Measurements from ENCODE around the gene KCTD3. TPM values are rescaled to one million over a fixed set of nuclear protein-coding genes. Genes with fewer than 3 reads are reported as not detected.
A peak's percentile ranks its signal among the peaks of the same experiment; 100 is the strongest.

The KCTD3 gene
- total RNA-seq, 1 experiment from 2014 or later: 39.3 TPM

DNA sequence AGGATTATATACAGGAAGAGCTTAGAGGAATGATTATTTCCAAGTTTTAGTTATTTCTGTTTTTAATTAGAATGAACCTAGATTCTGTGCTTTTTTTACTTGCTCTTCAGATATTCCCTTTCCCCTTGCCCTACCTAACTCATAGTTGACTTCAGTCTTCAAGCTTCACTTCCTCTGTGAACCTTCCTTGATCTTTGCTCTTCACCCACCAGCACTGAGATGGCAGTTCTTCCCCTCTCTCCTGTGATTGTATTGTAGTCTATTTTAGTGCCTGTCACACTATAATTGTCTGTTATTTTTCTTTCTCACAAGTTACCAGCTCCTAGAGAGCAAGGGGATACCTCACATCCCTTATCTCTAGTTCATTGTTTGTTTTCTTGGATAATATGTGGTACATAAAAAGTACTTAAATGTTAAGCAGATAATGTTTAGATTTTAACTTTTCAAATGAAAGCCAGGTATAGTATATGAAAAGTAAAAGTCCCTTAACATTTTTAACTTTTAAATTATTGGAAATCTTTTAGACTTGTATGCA, 33.2 kb downstream of the KCTD3 start:
- Histone ChIP-seq H2BK120ac (ENCODE audit: low read depth, low read length, poor library complexity, severe bottlenecking) (no peak overlapping the region), H2BK15ac (ENCODE audit: low read depth, low read length) (no peak overlapping the region), H3K79me2 (ENCODE audit: insufficient read depth, low read length) (no peaks in the 10 kb centered on the region), H3K9me3 (ENCODE audit: control insufficient read depth, low read depth, low read length) (no peaks in the 10 kb centered on the region), H4K8ac (replicated peaks; ENCODE audit: insufficient read length, low read depth, low read length) (no peak overlapping the region), H2AK5ac (ENCODE audit: insufficient read length, low read length) (no peak overlapping the region), H3K27me3 (ENCODE audit: insufficient read depth, low read length) (no peaks in the 10 kb centered on the region), H3K14ac (ENCODE audit: insufficient read depth, low read length) (no peak overlapping the region), H3K18ac (ENCODE audit: insufficient read length, low read depth, low read length) (no peak overlapping the region), H2AFZ (ENCODE audit: low read length) (no peak overlapping the region), H4K5ac (ENCODE audit: insufficient read length, low read depth, low read length) (no peak overlapping the region), H2BK5ac (ENCODE audit: insufficient read length, low read length) (no peak overlapping the region), H3K23me2 (ENCODE audit: insufficient read length, low read depth, low read length, poor library complexity, severe bottlenecking) (no peaks in the 10 kb centered on the region), H4K20me1 (ENCODE audit: control insufficient read depth, insufficient read depth, insufficient read length) (no peaks in the 10 kb centered on the region), H3K9ac (ENCODE audit: extremely low read depth, insufficient read length, low read length) (no peak overlapping the region), H3K23ac (ENCODE audit: insufficient read length, low read depth, low read length) (no peak overlapping the region), H4K91ac (ENCODE audit: insufficient read length, low read depth, low read length) (no peak overlapping the region), H3K4me1 (ENCODE audit: insufficient read depth, low read length) (no peaks in the 10 kb centered on the region; the same call in 1 of the 2 replicates), H2BK20ac (ENCODE audit: low read depth, low read length, poor library complexity, severe bottlenecking) (no peak overlapping the region), H3K56ac (ENCODE audit: insufficient read length, low read depth, low read length) (no peak overlapping the region), H3K27ac (ENCODE audit: insufficient read length, low read depth, low read length) (no peak overlapping the region), H2BK12ac (ENCODE audit: insufficient read length, low read depth, low read length) (no peak overlapping the region), H3K4ac (ENCODE audit: low read depth, low read length) (no peak overlapping the region), H3K79me1 (ENCODE audit: insufficient read depth, low read depth, low read length, poor library complexity, severe bottlenecking) (no peaks in the 10 kb centered on the region), H3K4me2 (ENCODE audit: insufficient read depth, insufficient read length, low read length) (no peak overlapping the region), H3T11ph (ENCODE audit: low read length) (no peak overlapping the region)
- Mint-ChIP-seq H3K36me3 (ENCODE audit: insufficient read depth in 1 of 3, low read depth in 3 of 3) (peaks cover 12 to 34% (median 31%) of the 10 kb centered on the region in 3 experiments; a peak in 6 of 7 replicates), H3K27me3 (ENCODE audit: low read depth) (no peaks in the 10 kb centered on the region), H3K4me1 (peaks cover 19 to 25% of the 10 kb centered on the region in 2 experiments), H3K27ac (peak overlapping the region; percentile 1 to 80 (median 5); a peak in 5 of 7 replicates), H3K4me3 (no peak overlapping the region), H3K9me3 (no peaks in the 10 kb centered on the region)
- DNase-seq: no peak
- TF ChIP-seq, protein P1, sequence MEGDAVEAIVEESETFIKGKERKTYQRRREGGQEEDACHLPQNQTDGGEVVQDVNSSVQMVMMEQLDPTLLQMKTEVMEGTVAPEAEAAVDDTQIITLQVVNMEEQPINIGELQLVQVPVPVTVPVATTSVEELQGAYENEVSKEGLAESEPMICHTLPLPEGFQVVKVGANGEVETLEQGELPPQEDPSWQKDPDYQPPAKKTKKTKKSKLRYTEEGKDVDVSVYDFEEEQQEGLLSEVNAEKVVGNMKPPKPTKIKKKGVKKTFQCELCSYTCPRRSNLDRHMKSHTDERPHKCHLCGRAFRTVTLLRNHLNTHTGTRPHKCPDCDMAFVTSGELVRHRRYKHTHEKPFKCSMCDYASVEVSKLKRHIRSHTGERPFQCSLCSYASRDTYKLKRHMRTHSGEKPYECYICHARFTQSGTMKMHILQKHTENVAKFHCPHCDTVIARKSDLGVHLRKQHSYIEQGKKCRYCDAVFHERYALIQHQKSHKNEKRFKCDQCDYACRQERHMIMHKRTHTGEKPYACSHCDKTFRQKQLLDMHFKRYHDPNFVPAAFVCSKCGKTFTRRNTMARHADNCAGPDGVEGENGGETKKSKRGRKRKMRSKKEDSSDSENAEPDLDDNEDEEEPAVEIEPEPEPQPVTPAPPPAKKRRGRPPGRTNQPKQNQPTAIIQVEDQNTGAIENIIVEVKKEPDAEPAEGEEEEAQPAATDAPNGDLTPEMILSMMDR (conservative IDR thresholded peaks at IDR 0.05): no peak

Data from H9 (cell line).